Right lobe of liver (tissue), 6 donors: Measurements from ENCODE around the gene PCDHA6. TPM values are rescaled to one million over a fixed set of nuclear protein-coding genes. Genes with fewer than 3 reads are reported as not detected.

ENCODE experiments used
- ATAC-seq, 4 donors: fragments of 200-7000 bp; cut with Tn5 transposase; one replicate each; pipeline ENCODE4 v1.9.1; 2020; ENCODE audit warnings: mild to moderate bottlenecking in 4 of 4, moderate library complexity in 4 of 4
- DNase-seq, 3 donors: peaks; one replicate each; pipeline ENCODE4 v3.0.0-alpha.2; 2020
- H3K27ac ChIP-seq, 3 donors: fragments of 200-600 bp; one replicate each; pipeline ENCODE4 v1.8.0; 2022
- H3K27me3 ChIP-seq, 2 donors: fragments of 200-600 bp; one replicate each; pipeline ENCODE4 v1.8.0; 2022
- H3K36me3 ChIP-seq, 4 donors: fragments of 200-600 bp; sonication (generic) in 1 of 4; one replicate each; pipeline versions ENCODE4 v1.5.1 to v1.8.0; 2017 to 2022; ENCODE audit warnings: control low read depth in 1 of 4
- H3K4me1 ChIP-seq, 4 donors: fragments of 200-600 bp; sonication (generic) in 1 of 4; one replicate each; pipeline versions ENCODE4 v1.5.1 to v1.8.0; 2017 to 2022; ENCODE audit warnings: control low read depth in 1 of 4
- H3K4me3 ChIP-seq, 3 donors: fragments of 200-600 bp; one replicate each; pipeline ENCODE4 v1.8.0; 2022
- H3K9me3 ChIP-seq, 4 donors: fragments of 200-600 bp; sonication (generic) in 1 of 4; one replicate each; pipeline versions ENCODE4 v1.5.1 to v1.8.0; 2017 to 2022; ENCODE audit warnings: control low read depth in 1 of 4
- CTCF ChIP-seq, 4 donors: fragments of 200-600 bp in 3 of 4; fragments of 450-650 bp in 1 of 4; IDR thresholded peaks; one replicate each; pipeline versions ENCODE4 v1.5.1 to v1.8.0; 2016 to 2022; ENCODE audit warnings: antibody characterized with exemption in 4 of 4, mild to moderate bottlenecking in 2 of 4
- POLR2A ChIP-seq: fragments of 450-650 bp; IDR thresholded peaks from one replicate; pipeline ENCODE4 v1.6.1; 2017; ENCODE audit warnings: antibody characterized with exemption, mild to moderate bottlenecking
- WGBS: methylation state at CpG from one replicate; pipeline ENCODE4 v1.1.6; 2018; ENCODE audit warnings: low coverage, low lambda C conversion rate; ENCODE audit not compliant: insufficient coverage; ENCODE audit errors: missing lambda C conversion rate; 5-methylcytosine and 5-hydroxymethylcytosine counted together
- intact Hi-C, 2 donors: fragments of 100-400 bp; cut with DNase I; formaldehyde crosslinking; loops; one replicate each; pipeline versions ENCODE4 v1.11.2 to v1.14.1; 2022
- total RNA-seq, 6 experiments: library from RNA; depleted of rRNA in 2 of 6; stranded (reverse); fragments of >200 nt in 2 of 6; fragmentation: NEBNext Ultra II Directional in 3 of 6; extraction: Animal tissue kit (Norgen Biotek cat#: 25700) in 3 of 6; gene quantifications; one replicate each; pipeline versions ENCODE4 v1.1.0 to v1.2.4, GENCODE V29; 2016 to 2023
- donor health status: DM: no; HTN: yes; CAD: no.
- donor health status: DM: no; HTN: no; CAD: no.
- donor health status: DM: no; HTN: no; CAD: no.
- donor health status: DM: no; HTN: yes; CAD: no.
- donor health status: DM: no; HTN: yes; CAD: no.

PCDHA6 gene
- total RNA-seq, 6 experiments from 2014 or later: 0.12 TPM; not detected in 5

GRCh38 chr5:140877262-140877581 is 49.5 kb downstream of the PCDHA6 start:
- no peak for TF ChIP-seq POLR2A
- no peak for TF ChIP-seq CTCF (IDR thresholded peaks at IDR 0.05)
- H3K27me3 ChIP-seq: peaks cover 0 to 10% of the 10 kb centered on the region in 2 donors
- no peak overlapping the region for H3K4me3 ChIP-seq
- WGBS: no CpG with 5 or more reads among the region's 37 CpGs
- no peaks in the 10 kb centered on the region for H3K36me3 ChIP-seq
- no peak overlapping the region for H3K27ac ChIP-seq
- intact Hi-C loops: no loop called here
- ATAC-seq (no peak), DNase-seq (no peak)
- no peaks in the 10 kb centered on the region for H3K4me1 ChIP-seq
- H3K9me3 ChIP-seq: peaks cover 0 to 6% (median 0%) of the 10 kb centered on the region in 4 donors

Other genes starting within 250 kb of the PCDHA6 start
- gene CD14, start 194.8 kb upstream of the PCDHA6 start, total RNA-seq: 100 to 1,000 TPM; 174 to 513 (median 244) TPM
- 10 to 100 TPM in 5 of 6 experiments, 1 to 10 TPM in 1; 7.3 to 45.5 (median 23.6) TPM for gene TMCO6, start 188.5 kb upstream of the PCDHA6 start, total RNA-seq
- 10 to 100 TPM; 35.4 to 56.8 (median 52.4) TPM for gene NDUFA2, start 180.3 kb upstream of the PCDHA6 start, total RNA-seq
- gene IK, start 180.1 kb upstream of the PCDHA6 start, total RNA-seq: 10 to 100 TPM; 26.6 to 50.7 (median 30.3) TPM
- 10 to 100 TPM; 13.3 to 18.4 (median 15.0) TPM for gene WDR55, start 163.1 kb upstream of the PCDHA6 start, total RNA-seq
- 1 to 10 TPM in 1 of 6 experiments, under 1 TPM in 5; 0.27 to 1.4 (median 0.69) TPM for gene DND1, start 154.4 kb upstream of the PCDHA6 start, total RNA-seq
- gene HARS1, start 136.6 kb upstream of the PCDHA6 start, total RNA-seq: 10 to 100 TPM; 22.8 to 46.6 (median 37.0) TPM
- 10 to 100 TPM in 4 of 6 experiments, 1 to 10 TPM in 2; 8.5 to 13.9 (median 11.5) TPM for gene HARS2, start 136.5 kb upstream of the PCDHA6 start, total RNA-seq
- 10 to 100 TPM; 11.6 to 26.4 (median 18.0) TPM for gene ZMAT2, start 127.5 kb upstream of the PCDHA6 start, total RNA-seq
- gene PCDHA1, start 41.8 kb upstream of the PCDHA6 start, total RNA-seq: not detected
- not detected for gene PCDHA2, start 33.1 kb upstream of the PCDHA6 start, total RNA-seq
- under 1 TPM in 1 of 6 experiments, not detected in 5; 0.07 TPM for gene PCDHA3, start 26.9 kb upstream of the PCDHA6 start, total RNA-seq
- under 1 TPM in 4 of 6 experiments, not detected in 2; 0.09 to 0.19 (median 0.13) TPM for gene PCDHA4, start 20.9 kb upstream of the PCDHA6 start, total RNA-seq
- under 1 TPM in 1 of 6 experiments, not detected in 5; 0.06 TPM for gene PCDHA5, start 6.3 kb upstream of the PCDHA6 start, total RNA-seq
- gene PCDHA7, start 6.3 kb downstream of the PCDHA6 start, total RNA-seq: under 1 TPM in 2 of 6 experiments, not detected in 4; 0.07 to 0.12 TPM
- not detected for gene PCDHA8, start 13.2 kb downstream of the PCDHA6 start, total RNA-seq
- not detected for gene PCDHA9, start 20.4 kb downstream of the PCDHA6 start, total RNA-seq
- under 1 TPM in 3 of 6 experiments, not detected in 3; 0.05 to 0.07 (median 0.06) TPM for gene PCDHA10, start 27.9 kb downstream of the PCDHA6 start, total RNA-seq
- gene PCDHA11, start 41.0 kb downstream of the PCDHA6 start, total RNA-seq: under 1 TPM in 3 of 6 experiments, not detected in 3; 0.04 to 0.51 (median 0.07) TPM
- under 1 TPM in 4 of 6 experiments, not detected in 2; 0.18 to 0.51 (median 0.32) TPM for gene PCDHA12, start 47.3 kb downstream of the PCDHA6 start, total RNA-seq
- 1 to 10 TPM in 3 of 6 experiments, under 1 TPM in 2, not detected in 1; 0.35 to 1.8 (median 1.2) TPM for gene PCDHA13, start 54.2 kb downstream of the PCDHA6 start, total RNA-seq
- gene PCDHAC1, start 98.3 kb downstream of the PCDHA6 start, total RNA-seq: under 1 TPM; 0.18 to 0.86 (median 0.35) TPM
- gene PCDHAC2, start 138.5 kb downstream of the PCDHA6 start, total RNA-seq: 1 to 10 TPM in 3 of 6 experiments, under 1 TPM in 3; 0.68 to 2.2 (median 1.3) TPM
- not detected for gene PCDHB1, start 223.4 kb downstream of the PCDHA6 start, total RNA-seq